Coronary artery (tissue), 2 donors: ENCODE data around the gene CLIP1.
"Not testable (repeated sequence)": the region's sequence is repeated elsewhere in the genome, so short reads cannot be mapped to it uniquely, and the experiment has no call there.

ENCODE experiments used
- DNase-seq: peaks from one replicate; pipeline ENCODE4 v3.0.0-alpha.2; 2017; ENCODE audit warnings: low spot score
- H3K27ac ChIP-seq, 2 donors: fragments of 200-600 bp; sonication (generic); one replicate each; pipeline ENCODE4 v1.5.1; 2016 to 2019
- H3K4me3 ChIP-seq: fragments of 200-600 bp; sonication (generic); 2 replicates; pipeline ENCODE4 v1.5.1; 2016; ENCODE audit warnings: mild to moderate bottlenecking, moderate library complexity
- TF ChIP-seq, protein P1 (sequence below): fragments of 200-600 bp; sonication (generic); IDR thresholded peaks from one replicate; pipeline ENCODE4 v1.5.1; 2019; ENCODE audit warnings: antibody characterized with exemption

CLIP1 gene

DNA sequence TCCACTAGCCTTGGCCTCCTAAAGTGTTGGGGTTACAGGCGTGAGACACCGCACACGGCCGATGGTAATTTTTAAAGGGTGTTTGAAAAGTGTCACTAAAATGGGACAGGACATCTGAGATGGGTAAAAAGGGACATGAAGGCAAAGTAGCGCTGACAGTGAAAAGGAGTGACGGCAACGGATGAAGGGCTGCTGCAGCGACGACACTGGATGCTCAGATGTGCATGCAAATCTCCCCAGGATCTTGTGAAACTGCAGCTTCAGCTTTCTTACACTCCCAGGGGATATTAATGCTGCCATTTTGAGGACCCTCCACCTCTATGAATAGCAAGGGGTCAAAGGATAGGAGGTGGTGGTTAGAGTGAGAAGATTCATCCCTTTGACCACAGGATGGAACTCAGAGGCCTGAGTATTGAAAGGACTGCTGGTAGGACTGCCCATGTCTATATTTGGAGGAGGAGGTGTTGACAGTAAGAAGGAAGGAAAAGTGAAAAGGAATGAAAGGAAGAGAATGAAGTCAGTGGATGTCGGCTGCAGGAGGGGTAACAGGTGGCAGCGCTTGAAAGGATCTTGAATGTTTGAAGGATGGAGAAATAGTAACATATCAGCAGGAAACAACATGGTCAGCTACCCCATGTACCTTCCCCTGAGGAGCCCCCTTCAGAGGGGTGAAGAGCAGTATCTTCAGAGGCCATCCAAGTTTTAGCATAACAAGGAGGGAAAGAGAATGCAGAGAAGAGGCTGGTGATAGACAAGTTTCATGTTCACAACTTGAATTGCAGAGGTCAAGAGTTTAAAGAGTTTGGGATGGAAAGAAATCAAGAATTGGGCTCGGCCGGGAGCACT, 37.1 kb downstream of the CLIP1 start:
- DNase-seq, result no peak
- Histone ChIP-seq H3K4me3 (no peak overlapping the region), H3K27ac (peak overlapping the region in 1 of 2 donors; percentile 42)
- TF ChIP-seq, protein P1, sequence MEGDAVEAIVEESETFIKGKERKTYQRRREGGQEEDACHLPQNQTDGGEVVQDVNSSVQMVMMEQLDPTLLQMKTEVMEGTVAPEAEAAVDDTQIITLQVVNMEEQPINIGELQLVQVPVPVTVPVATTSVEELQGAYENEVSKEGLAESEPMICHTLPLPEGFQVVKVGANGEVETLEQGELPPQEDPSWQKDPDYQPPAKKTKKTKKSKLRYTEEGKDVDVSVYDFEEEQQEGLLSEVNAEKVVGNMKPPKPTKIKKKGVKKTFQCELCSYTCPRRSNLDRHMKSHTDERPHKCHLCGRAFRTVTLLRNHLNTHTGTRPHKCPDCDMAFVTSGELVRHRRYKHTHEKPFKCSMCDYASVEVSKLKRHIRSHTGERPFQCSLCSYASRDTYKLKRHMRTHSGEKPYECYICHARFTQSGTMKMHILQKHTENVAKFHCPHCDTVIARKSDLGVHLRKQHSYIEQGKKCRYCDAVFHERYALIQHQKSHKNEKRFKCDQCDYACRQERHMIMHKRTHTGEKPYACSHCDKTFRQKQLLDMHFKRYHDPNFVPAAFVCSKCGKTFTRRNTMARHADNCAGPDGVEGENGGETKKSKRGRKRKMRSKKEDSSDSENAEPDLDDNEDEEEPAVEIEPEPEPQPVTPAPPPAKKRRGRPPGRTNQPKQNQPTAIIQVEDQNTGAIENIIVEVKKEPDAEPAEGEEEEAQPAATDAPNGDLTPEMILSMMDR, result no peak

DNA sequence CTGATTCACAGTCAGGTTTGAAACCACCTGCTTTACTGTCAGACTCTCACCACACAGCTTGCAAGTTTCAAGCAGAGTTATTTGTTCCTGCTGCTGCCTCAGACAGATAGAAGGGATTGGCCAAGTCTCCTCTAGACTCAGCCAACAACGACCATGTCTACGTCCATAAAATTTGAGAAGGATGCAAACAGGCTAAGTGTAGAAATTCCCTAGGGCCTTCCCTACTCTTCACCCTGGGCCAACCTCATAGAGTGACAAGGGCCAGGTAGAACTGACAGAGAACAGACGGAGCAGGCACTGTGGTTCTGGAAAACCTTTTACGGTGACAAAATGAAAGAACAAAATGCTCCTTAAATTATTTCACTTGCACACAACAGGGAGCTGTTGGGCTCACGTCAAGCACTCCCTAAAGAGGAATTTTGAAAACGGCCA, 39.5 kb downstream of the CLIP1 start:
- DNase-seq, result no peak
- Histone ChIP-seq H3K4me3 (no peak overlapping the region), H3K27ac (peak overlapping the region in 1 of 2 donors; percentile 9)
- TF ChIP-seq, protein P1, result no peak

DNA sequence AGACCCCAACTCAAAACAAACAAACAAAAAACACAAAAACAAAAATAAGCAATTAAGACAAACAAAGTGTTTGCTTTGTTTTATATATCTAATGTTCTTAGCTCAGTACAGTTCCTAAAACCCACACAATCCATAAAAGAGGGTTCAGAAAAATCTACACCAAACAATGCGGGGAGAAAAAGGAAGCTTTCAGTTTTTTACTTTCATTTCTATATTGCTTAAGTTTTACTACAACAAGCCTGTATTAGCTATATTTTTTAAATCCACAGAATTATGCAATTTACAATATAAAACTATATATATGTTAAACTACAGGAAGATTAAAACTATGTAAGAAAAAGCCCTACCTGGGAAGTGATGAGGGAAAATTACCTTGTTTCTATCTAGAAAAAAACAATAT, 41.4 kb downstream of the CLIP1 start:
- DNase-seq, result no peak
- Histone ChIP-seq H3K4me3 (no peak overlapping the region), H3K27ac (no peak overlapping the region)
- TF ChIP-seq, protein P1, result no peak

DNA sequence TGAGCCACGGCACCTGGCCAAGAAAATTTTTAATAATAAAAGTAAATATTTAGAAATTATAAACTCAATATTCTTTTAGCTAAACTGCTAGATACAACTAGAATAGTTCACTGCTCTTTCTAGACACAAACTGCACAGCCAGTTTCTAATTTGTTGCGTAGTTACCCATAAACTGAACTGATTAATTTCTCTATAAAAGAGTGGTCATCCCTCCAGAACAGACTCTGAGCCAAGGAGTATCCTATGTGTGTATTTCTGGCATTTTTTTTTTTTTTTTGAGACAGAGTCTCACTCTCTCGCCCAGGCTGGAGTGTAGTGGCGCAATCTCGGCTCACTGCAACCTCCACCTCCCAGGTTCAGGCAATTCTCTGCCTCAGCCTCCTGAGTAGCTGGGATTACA, 45.7 kb downstream of the CLIP1 start:
- peak overlapping the region in 1 of 2 donors; percentile 27 for H3K27ac ChIP-seq
- not testable (repeated sequence) for H3K4me3 ChIP-seq, DNase-seq

DNA sequence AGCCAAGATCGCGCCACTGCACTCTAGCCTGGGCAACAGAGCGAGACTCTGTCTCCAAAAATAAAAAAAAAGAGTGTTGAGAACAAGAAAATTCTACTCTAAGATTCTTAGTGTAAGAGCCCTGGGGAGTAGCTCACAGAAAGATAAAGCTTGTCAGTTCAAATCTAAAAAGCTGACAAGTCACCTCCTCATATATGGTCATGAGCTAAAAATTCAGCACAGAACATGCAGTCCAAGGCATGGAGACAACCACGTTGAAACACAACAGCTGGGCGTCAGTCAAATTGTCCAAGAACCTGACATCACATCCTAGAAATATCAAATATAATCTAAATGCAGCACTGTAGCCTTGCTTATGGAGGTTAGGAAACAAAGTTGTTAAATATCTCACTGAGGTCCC, 47.8 kb downstream of the CLIP1 start:
- Histone ChIP-seq H3K27ac (peak overlapping the region; percentile 82 to 85), H3K4me3 (no peak overlapping the region)
- DNase-seq, result no peak
- TF ChIP-seq, protein P1, result no peak

DNA sequence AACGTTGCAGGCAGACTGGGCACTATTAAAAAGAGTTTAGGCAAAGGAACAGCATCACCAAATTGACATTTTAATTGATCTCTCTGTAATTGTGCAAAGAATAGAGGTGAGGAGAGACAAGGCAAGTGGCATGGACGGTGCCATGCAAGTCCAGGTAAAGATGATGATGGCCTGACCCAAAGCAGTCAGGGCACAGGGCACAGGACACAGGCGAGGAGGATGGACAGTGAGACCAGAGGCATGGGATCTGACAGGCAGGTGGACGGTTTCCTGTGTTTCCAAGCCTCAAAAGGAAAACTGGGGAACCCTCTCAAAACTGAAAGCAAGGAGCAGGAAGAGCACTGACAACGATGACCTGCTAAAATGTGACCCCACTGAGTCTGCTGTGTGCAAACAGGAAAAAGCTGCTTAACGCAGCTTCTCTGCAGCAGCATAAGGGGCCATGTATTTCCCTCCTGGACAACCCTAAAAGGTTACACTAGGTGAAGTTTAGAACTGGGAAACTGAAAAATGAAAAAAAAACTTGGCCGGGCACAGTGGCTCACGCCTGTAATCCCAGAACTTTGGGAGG, 50.9 kb downstream of the CLIP1 start:
- H3K27ac ChIP-seq, result peak overlapping the region; percentile 37 to 52
- TF ChIP-seq, protein P1, result no peak
- no peak overlapping the region for H3K4me3 ChIP-seq
- DNase-seq, result no peak

DNA sequence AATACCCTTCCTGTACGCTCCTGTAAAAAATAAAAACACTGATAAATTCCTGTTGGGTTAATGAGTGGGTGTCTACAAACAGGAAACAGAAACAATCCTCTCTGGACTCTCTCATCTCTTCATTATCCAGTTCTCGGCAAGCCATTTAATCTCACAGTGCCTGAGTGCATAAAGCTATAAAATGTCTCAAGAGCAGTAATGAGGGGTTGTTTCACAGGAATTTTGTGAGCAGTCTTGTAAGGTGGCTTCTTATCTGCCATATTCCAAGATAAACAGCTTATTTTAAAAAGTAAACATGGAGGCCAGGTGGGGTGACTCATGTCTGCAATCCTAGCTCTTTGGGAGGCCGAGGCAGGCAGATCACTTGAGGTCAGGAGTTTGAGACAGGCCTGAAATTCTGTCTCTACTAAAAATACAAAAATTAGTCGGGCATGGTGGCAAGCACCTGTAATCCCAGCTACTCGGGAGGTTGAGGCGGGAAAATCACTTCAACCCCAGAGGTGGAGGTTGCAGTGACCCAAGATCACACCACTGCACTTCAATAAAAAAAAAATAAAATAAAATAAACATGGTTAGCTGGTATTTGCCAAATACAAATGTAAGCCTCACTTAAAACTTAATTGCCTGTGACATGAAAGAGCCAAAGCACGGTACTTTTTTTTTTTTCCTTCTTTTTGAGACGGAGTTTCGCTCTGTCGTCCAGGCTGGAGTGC, 54.0 kb downstream of the CLIP1 start:
- no peak overlapping the region for H3K4me3 ChIP-seq
- TF ChIP-seq, protein P1, result no peak
- no peak for DNase-seq
- H3K27ac ChIP-seq, result peak overlapping the region; percentile 28 to 54

DNA sequence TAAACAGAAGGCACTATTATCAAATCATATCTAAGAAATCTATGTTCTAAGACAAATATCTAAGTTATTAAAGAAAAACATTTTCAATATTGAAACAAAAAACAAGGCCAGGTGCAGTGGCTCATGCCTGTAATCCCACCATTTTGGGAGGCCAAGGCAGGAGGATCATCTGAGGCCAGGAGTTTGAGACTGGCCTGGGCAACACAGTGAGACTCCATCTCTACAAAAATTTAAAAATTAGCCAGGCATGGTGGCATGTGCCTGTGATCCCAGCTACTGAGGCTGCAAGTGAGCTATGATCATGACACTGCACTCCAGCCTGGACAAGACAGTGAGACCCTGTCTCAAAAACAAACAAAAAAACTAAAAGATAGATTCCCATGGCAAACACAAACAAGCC, 54.8 kb downstream of the CLIP1 start:
- not testable (repeated sequence) for DNase-seq, H3K4me3 ChIP-seq
- H3K27ac ChIP-seq, result peak overlapping the region in 1 of 2 donors; percentile 24
